OCI-LY3 (cell line): Measurements from ENCODE around the gene SELENOH.

Experiments
- CTCF ChIP-seq: fragments of 200-600, 300-600 bp; sonication (generic); IDR thresholded peaks from 2 replicates; pipeline ENCODE4 v1.5.1; 2014; ENCODE audit warnings: antibody characterized with exemption, low read length, low read depth
- EZH2phosphoT487 ChIP-seq: fragments of 200-600 bp; shearing (Covaris generic); IDR thresholded peaks from 2 replicates; pipeline ENCODE4 v1.6.1; 2018; ENCODE audit warnings: antibody characterized with exemption, mixed run types, low read depth

- TF ChIP-seq CTCF (no peak), EZH2phosphoT487 (no peak)
Measured at GRCh38 chr11:57792060-57792541, 50.8 kb downstream of the SELENOH start.
